GM23338 (cell line): ENCODE measurements around the gene SRM.

Experiments
- CREB1 ChIP-seq: fragments of 250-450 bp; sonication (Bioruptor Pico); IDR thresholded peaks from 2 replicates; pipeline ENCODE4 v1.5.0; 2020; ENCODE audit warnings: low read depth, mild to moderate bottlenecking, moderate library complexity
- CTCF ChIP-seq, 2 experiments: fragments of 200-600 bp in 1 of 2; sonication (generic) in 1 of 2; conservative IDR thresholded peaks; 2 replicates each; pipeline versions ENCODE4 v1.5.1 to v1.6.1; 2016 to 2017; ENCODE audit warnings: antibody characterized with exemption in 2 of 2, low read depth in 2 of 2, mild to moderate bottlenecking in 2 of 2, moderate library complexity in 1 of 2
- EZH2 ChIP-seq: fragments of 200-600 bp; sonication (generic); IDR thresholded peaks from one replicate; pipeline ENCODE4 v1.8.0; 2017; ENCODE audit warnings: antibody characterized with exemption, mild to moderate bottlenecking, low read depth; ENCODE audit not compliant: unreplicated experiment
- EZH2phosphoT487 ChIP-seq: fragments of 200-600 bp; sonication (generic); IDR thresholded peaks from one replicate; pipeline ENCODE4 v1.8.1; 2018; ENCODE audit warnings: antibody characterized with exemption; ENCODE audit not compliant: unreplicated experiment
- JUNB ChIP-seq: IDR thresholded peaks from one replicate; pipeline ENCODE4 v1.6.1; 2016; ENCODE audit warnings: antibody characterized with exemption; ENCODE audit not compliant: unreplicated experiment
- NANOG ChIP-seq: IDR thresholded peaks from 2 replicates; pipeline ENCODE4 v1.6.1; 2016; ENCODE audit warnings: antibody characterized with exemption, borderline replicate concordance
- POLR2AphosphoS5 ChIP-seq: IDR thresholded peaks from 2 replicates; pipeline ENCODE4 v1.6.1; 2016; ENCODE audit warnings: antibody characterized with exemption, low read depth
- REST ChIP-seq: IDR thresholded peaks from one replicate; pipeline ENCODE4 v1.6.1; 2018; ENCODE audit warnings: antibody characterized with exemption; ENCODE audit not compliant: unreplicated experiment
- STAT1 ChIP-seq: IDR thresholded peaks from one replicate; pipeline ENCODE4 v1.6.1; 2016; ENCODE audit warnings: antibody characterized with exemption; ENCODE audit not compliant: unreplicated experiment
- ZNF114 ChIP-seq: fragments of 250-450 bp; sonication (Bioruptor Pico); IDR thresholded peaks from 2 replicates; pipeline ENCODE4 v1.5.0; 2020; ENCODE audit warnings: mild to moderate bottlenecking, moderate library complexity
- ZNF331 ChIP-seq: fragments of 250-450 bp; sonication (Bioruptor Pico); IDR thresholded peaks from 2 replicates; pipeline ENCODE4 v1.5.0; 2020; ENCODE audit warnings: low read depth, mild to moderate bottlenecking, moderate library complexity
- ZNF462 ChIP-seq: fragments of 250-450 bp; sonication (Bioruptor Pico); IDR thresholded peaks from 2 replicates; pipeline ENCODE4 v1.5.0; 2020; ENCODE audit warnings: mild to moderate bottlenecking, moderate library complexity
- TF ChIP-seq, protein P1 (sequence below): IDR thresholded peaks from 2 replicates; pipeline ENCODE4 v1.6.1; 2016; ENCODE audit warnings: antibody characterized with exemption

GRCh38 chr1:11024874-11025203 lies 35.0 kb downstream of the SRM start:
- TF ChIP-seq POLR2AphosphoS5: no peak
- TF ChIP-seq CTCF (conservative IDR thresholded peaks at IDR 0.05; ENCODE audit: low read depth in 2 of 2): no peak
- TF ChIP-seq REST: no peak
- TF ChIP-seq ZNF462 (CRISPR knock-in tag): no peak
- no peak for TF ChIP-seq JUNB
- no peak for TF ChIP-seq NANOG
- TF ChIP-seq EZH2: no peak
- TF ChIP-seq ZNF114 (CRISPR knock-in tag): no peak
- no peak for TF ChIP-seq CREB1
- no peak for TF ChIP-seq EZH2phosphoT487
- TF ChIP-seq, protein P1, sequence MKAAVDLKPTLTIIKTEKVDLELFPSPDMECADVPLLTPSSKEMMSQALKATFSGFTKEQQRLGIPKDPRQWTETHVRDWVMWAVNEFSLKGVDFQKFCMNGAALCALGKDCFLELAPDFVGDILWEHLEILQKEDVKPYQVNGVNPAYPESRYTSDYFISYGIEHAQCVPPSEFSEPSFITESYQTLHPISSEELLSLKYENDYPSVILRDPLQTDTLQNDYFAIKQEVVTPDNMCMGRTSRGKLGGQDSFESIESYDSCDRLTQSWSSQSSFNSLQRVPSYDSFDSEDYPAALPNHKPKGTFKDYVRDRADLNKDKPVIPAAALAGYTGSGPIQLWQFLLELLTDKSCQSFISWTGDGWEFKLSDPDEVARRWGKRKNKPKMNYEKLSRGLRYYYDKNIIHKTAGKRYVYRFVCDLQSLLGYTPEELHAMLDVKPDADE: no peak
- TF ChIP-seq STAT1: no peak
- no peak for TF ChIP-seq ZNF331
